GM19463 (cell line): Measurements from ENCODE around the gene RGS17.

ENCODE experiments used
- ATAC-seq: cut with Tn5 transposase; IDR thresholded peaks from one replicate; pipeline ENCODE4 v1.9.1; 2021; ENCODE audit warnings: mild to moderate bottlenecking, moderate library complexity; ENCODE audit not compliant: unreplicated experiment

Gene RGS17

GRCh38 chr6:152959333-152959732 is 171.7 kb downstream of the RGS17 start:
- ATAC-seq = no peak

DNA sequence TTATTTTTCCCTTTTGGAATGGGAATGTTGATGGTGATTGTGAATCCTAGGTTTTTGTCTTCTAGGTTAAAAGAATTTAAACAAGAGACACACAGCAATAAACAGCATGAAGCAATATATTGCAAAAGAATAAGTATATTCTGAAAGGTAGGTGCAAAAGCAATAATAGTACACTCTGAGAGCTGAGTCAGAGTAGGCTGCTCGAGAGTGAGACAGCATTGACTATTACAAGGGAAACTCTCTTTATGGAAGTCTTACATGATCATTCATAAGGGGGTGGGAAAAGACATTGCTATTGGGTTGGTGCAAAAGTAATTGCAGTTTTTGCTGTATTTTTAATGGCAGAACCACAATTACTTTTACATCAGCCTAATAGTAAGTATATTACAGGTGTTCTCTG is 173.3 kb downstream of the RGS17 start:
- no peak for ATAC-seq
